Stimulated activated CD8-positive, alpha-beta memory T cell treated with anti-CD3 and anti-CD28 coated beads, Interleukin-7, amount 100 ng/mL, for 4 hours (primary cell): Measurements from ENCODE around the gene CPED1.
"Not testable (repeated sequence)": the region's sequence is repeated elsewhere in the genome, so short reads cannot be mapped to it uniquely, and the experiment has no call there.

Experiments used
- DNase-seq, 2 donors: peaks; one replicate each; pipeline ENCODE4 v3.0.0-alpha.2; 2020; ENCODE audit warnings: low read depth in 2 of 2

The CPED1 gene

DNA sequence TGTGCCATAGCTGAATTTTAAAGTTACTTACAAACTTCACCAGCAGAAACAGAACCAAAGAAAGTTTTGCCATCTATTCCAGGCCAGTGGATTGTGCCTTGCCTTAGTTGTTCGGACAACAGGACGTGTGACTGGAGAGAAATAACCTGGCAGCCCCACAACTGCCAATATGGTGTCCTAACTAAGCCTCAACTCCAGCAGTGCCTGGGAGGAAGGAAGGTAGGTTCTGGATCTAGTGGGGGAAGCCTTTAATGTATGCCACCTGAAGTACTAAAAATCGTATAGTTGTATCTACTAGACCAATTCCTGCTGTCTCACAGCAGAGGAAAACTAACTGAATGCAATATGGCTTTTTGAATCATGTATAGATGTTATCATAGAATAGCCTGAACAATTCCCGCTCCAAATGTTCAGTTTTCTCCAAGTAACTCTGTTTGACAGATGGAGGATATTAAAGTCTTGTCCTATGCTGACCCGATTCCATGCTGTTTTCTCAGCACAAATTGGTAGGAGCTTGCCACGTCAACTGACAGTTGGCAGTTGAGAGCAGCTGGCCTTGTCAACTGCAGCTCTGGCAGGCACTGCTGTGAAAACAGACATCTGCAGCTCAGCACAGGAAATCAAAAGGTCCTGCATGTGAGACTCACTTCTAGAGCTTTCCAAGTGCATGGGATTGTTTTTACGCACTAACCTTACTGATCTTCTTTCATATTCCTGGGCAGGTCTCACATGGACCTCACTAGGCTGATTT lies 255.8 kb downstream of the CPED1 start:
- no peak for DNase-seq

DNA sequence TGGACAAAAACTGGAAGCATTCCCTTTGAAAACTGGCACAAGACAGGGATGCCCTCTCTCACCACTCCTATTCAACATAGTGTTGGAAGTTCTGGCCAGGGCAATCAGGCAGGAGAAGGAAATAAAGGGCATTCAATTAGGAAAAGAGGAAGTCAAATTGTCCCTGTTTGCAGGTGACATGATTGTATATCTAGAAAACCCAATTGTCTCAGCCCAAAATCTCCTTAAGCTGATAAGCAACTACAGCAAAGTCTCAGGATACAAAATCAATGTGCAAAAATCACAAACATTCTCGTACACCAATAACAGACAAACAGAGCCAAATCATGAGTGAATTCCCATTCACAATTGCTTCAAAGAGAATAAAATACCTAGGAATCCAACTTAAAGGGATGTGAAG lies 262.9 kb downstream of the CPED1 start:
- DNase-seq = not testable (repeated sequence)

DNA sequence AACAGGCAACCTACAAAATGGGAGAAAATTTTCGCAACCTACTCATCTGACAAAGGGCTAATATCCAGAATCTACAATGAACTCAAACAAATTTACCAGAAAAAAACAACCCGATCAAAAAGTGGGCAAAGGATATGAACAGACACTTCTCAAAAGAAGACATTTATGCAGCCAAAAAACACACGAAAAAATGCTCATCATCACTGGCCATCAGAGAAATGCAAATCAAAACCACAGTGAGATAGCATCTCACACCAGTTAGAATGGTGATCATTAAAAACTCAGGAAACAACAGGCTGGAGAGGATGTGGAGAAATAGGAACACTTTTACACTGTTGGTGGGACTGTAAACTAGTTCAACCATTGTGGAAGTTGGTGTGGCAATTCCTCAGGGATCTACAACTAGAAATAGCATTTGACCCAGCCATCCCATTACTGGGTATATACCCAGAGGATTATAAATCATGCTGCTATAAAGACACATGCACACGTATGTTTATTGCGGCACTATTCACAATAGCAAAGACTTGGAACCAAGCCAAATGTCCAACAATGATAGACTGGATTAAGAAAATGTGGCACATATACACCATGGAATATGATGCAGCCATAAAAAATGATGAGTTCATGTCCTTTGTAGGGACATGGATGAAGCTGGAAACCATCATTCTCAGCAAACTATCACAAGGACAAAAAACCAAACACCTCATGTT lies 264.2 kb downstream of the CPED1 start:
- not testable (repeated sequence) for DNase-seq

DNA sequence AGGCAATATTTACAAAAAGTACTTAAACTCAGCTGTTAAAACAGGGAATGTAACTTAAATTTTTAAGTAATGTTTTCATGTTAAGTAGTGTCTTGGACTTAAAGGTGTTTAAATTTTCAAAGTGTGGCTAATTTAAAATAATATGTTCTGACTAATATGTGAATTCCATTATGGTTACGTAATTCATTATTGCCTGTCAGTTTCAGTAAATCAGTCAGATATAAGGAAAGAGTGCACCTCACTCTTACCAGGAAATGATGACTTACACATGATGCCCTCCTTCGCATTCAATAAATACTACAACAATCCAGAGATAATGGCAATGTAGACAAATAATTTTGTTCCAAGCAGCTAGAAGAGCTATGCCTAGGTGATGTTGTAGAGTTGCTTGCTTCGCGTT lies 271.3 kb downstream of the CPED1 start:
- no peak for DNase-seq

DNA sequence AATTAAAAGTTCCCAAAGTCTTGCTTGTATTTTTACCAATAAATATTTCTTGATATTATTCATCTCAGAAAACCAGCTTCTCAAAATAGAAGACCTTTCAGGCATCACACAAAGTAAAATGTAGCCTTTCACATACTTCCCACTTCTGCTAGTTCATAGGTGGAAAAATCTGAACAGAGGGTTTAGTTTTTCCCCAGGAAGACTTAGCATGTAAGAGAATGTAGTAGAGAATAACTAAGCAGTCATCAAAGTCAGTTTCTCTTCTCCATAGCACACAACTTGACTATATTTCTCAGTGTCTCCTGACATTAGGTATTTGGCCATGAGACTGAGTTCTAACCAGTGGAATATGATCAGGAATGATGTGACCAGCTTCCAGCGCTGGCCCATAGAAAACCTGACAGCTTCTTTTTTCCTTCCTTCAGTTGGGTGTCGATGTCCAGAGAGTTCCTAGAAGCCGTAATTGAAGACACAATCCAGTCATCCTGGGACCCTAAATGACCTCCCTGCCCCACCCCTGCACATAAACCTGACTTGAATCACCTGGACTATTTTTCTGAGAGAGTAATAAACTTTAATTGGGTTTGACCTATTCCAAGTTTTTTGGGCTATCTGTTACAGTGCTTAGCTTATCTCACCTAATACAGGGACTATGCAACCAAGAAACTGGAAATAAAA lies 272.8 kb downstream of the CPED1 start:
- DNase-seq = no peak

DNA sequence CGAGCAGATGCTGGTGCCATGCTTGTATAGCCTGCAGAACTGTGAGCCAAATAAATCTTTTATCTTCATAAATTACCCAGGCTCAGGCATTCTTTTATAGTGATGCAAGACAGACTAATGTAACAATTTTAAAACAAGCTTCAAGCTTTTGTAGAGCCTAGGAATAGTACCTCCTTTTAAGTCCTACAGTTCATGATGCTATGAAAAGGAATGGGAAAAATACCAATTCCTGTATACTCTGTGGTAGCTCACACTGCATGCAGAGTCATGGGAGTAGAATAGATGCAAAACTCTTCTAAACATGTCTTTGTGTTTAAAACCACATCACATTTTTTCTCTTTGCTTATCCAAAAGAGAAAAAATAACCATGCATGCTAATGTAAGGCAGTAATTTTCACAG lies 273.7 kb downstream of the CPED1 start:
- no peak for DNase-seq

DNA sequence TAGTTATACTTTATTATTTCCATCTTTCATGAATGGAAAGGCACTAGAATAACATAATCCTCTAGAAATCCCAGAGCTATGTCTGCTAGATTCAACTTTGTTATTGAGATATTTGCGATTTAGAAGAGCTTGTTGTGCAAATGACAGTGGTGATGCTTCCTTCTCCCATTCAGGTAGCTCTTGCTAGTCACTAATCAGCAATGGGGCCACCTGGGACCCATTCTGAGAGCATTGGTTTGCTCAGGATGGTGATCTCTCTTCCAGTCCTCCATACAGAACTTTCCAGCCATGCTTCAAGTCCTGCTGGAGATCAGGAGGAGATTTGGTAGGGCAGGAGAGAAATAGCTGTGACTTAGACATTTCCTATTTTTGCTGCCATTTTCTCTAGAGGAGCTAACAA lies 274.5 kb downstream of the CPED1 start:
- DNase-seq = no peak

DNA sequence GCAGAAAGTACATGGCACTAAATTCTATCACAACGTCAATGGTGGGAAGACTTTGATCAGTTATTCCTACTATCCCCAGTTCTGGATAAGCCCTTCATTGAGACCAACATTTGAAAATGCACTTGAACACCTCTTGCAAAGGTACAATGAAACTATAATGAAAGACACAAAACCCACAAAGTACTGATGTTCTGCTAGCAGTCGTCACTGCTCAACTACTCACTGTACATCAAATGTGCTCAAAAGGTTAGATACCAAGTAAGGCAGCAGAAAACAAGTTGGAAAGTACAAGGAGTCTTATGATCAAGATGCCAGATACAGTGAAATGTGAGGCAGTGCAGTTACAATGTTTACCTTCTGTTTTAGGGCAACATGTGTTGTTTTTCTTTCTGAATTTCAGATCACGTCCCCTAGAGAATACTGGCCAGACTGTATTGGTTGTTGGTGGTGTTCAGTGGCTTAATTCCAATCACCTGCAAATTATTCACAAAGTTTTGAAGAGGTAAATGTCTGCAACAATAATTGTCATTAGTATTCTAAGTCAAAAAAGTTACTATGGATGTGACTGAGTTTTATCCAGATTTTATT lies 277.9 kb downstream of the CPED1 start:
- no peak for DNase-seq

DNA sequence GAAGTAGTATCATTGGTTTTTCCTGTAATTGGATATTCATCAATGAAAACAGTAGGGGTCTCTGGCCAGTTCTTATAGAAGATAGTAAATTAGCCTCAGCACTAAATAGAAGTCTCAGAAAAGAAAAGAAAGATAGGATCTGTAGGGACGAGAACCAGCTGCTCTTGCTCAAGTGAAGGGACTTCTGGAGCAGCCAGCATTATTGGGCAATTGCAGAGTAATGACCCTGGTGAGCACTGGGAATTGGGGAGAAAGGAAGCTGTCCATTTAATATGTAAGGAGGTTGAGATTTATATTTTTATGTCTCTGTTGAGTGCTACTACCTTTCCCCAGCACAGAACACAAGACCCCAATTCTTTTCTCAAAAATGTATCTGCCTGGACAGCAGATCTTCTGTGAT lies 279.1 kb downstream of the CPED1 start:
- no peak for DNase-seq

DNA sequence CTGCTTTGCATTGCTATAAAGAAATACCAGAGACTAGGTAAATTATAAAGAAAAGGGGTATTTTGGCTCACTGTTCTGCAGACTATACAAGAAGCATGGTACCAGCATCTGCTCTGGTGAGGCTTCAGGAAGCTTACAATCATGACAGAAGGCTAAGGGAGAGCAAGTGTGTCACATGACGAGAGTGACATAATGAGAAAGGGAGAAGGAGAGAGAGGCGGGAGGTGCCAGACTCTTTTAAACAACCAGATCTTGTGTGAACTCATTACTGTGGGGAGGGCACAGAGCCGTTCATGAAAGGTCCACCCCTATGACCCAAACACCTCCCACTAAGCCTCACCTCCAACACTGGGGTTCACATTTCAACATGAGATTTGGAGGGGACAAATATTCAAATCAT lies 281.3 kb downstream of the CPED1 start:
- DNase-seq = no peak

DNA sequence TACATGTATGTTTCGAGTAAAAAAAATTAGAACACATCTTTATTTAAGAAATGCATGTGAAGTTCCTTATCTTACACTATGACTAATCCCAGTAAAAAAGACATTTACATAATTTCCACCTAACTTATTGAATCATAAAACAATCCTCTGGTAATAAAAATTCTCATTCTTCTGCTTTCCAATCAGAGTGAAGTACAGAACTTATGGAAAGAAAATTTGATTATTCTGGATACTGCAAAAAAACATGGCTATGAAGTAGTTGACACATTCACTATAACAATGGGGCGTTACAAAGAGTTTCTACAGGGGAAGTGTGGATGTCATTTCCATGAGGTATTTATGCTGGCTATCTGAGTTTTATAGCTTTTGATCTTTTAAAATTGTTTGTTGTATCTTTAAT lies 282.6 kb downstream of the CPED1 start:
- no peak for DNase-seq

DNA sequence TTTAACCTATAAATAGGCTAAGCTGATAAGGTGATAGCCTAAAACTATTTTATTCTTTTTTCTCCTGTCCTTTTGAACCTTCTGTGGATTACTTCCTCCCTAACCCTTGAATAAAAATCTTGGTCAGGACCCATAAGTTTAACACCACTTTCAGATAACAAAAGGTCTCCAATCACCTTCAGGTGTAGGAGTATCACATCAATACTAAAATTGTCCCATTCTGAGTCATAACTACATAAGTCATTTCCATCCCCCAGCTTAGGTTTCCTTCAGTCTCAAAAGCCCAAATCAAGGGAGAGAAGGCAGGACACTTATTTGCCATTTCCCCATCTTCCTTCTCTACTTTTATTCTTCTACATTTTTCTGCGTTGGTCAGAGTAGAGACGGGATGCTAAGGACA lies 283.4 kb downstream of the CPED1 start:
- no peak for DNase-seq

DNA sequence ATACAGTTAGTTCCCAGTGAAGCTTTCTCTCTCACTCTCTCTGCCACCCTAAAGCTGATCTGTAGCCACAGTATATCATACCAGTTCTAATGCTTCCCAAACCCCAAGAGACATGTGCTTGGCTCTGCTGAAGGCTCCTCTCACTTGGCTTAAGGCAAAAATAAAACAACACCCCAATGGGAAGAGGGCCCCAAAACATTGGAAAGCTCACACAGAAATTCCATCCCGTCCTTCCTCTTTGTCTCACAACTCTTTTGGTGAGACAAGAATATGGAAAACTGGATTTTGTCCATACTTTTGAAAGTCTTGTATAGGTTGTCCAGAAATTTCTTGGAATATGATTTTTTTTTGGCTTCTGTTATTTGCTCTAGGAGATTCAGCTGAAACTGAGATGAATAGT lies 284.2 kb downstream of the CPED1 start:
- DNase-seq = no peak

DNA sequence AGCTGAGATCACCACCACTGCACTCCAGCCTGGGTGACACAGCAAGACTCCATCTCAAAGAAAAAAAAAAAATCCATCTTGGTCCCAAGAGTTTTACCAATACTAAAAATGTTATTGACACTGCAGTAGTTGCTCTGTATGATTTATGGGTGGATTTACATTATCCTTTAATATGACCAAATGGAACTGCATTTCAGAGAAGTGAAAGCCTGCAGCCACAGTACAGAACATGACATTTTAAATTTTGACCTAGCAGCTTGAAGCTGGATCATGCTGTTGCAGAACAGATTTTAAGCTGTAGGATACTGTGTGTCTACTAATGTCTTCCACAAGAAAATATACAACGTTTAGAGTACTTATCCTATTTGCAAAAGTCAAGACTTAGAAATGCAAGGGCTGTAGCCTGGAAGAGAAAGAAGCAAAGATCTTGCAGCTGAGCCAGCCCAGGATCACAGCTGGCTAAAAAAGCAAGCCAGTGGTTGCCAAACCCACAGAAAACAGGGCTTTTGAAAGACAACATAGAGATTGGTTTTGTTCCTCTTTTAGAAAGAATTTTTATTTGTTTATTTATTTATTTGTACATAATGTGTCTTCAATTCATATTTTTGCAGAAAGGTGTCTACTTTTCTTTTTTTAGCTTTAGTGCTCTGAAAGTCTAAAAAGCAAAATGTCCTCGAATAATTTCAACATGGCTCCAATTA lies 285.1 kb downstream of the CPED1 start:
- DNase-seq = no peak

DNA sequence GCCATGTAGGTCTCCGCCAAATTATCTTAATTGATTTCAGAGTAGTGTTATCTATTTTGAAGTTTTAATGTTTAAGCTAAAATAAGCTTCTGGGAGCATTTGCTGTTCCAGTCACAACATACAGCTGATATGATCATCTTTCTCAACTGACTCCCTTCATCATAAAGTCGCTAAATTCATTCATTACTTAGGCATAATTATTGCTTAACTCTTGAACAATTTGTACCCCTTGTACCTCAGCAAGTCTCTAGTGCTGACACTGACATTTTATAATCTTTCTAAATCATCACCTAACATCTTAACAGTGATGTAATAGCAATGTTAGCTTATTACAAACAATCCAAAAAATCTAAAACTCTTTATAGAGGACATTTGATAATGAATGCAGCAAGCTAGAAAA lies 286.0 kb downstream of the CPED1 start:
- no peak for DNase-seq

DNA sequence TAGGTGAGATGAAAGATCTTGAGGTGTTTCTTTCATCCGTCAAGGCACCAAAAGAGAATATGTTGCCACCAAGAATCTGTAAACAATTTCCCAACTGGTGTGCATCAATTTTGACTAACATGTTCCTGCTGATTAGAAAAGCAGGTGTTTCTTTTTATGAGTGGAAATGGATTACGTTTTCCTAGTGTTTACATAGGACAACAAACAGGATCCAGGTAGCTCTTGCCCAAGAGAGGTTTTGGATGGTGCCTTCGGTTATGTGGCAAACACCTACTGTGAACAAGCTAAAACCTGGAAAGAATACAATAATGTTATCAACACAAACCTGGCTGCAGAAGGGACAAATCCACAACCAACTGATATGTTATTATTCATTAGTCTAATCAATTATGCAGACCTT lies 286.7 kb downstream of the CPED1 start:
- DNase-seq = no peak

DNA sequence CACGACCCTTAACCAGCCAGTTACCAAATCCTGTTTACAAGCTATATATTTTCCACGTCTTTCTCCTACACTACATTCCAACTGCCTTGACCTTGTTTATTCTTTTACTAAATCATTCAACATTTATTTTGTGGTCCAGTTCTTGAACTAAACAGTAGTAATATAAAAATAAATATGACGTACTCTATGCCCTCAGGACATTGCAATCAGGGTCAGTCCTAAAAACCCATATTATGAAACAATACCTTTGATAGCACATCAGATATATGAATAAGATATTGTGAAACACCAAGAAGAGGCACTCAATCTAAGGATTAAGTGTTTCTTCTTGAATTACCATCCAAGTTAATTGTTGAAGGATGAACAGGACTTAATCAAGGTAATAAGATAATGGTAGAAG lies 287.8 kb downstream of the CPED1 start:
- DNase-seq = no peak

DNA sequence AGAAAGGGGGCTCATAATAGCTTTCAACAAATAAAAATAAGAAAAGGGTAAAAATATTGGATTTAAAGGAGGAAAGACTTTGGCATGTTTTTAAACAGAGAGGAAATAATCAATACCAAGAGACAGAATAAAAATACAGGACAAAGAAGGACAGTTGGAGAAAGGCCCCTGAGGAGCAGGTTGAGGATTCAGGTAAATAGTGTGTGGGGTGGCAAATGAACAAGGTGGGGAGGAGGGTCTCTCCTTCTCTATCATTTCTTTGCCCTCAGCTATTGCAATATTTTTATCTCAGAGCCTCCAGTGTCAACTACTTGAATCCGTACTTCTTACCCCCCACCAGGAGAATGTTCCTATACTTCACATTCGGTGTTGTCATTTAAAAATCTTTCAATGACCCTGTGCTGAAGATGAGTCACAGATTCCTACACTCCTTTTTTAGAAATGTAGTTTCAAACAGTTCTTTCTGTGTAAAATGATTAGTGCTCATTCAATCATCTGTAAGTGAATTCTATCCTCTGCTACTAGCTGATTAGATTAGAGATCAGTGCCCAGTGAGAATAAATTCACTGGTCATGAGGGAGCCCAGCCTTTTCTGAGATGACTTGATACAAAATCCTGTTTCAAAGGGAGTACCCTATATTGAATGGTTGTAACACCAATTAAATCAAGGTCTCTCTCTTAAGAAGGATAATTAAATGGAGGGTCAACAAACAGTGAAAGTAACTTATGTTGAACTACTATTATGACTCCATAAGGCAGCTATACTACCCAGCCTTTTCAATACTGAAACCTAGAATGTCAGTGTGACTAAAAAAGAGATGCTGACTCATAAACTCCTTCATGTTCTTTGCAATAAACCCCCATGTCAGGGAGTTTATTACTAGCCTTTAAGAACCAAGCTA lies 289.9 kb downstream of the CPED1 start:
- DNase-seq = no peak

DNA sequence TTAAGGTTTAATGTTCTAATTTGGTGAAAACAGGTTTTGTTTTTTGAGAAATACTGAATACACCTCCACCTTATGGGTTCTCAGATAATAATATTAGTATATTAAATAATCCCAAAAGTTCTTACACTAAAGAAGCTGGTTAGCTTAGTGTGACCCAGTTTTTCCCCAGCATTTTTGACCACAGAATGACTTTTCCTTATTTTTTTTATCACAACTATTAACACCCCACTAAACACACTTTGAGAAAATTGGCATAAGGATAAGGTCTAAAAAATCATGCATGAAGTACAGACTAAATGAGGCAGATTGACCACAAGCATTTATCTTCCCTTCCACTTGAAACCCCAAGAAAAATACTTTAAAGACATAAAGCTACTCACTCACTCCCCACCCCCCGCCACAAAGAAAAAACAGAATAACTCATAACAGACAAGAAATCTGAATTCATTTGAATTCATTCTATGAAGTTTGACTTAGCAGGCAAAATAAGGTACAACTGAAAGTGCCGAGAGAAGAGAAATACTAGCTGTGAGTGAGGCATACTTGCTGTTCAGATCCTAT lies 290.6 kb downstream of the CPED1 start:
- no peak for DNase-seq

DNA sequence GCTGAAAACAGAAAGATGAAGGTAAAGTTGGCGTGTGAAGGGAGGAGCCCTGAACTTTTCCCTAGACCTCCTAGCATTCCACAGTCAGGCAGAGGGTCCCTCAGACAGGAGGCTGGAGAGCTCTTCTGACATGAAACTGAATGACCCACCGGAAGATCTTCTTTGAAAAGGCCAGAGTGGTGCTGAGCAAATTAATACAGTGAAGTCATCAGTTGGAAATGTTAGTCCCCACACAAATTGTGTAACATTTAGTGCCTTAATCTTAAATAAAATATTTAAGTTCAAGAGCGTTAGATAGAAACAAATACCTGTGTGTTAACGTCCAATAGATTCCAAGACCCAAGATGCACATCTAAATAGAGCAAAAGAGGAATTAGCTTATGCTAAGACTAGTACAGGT lies 291.3 kb downstream of the CPED1 start:
- no peak for DNase-seq

DNA sequence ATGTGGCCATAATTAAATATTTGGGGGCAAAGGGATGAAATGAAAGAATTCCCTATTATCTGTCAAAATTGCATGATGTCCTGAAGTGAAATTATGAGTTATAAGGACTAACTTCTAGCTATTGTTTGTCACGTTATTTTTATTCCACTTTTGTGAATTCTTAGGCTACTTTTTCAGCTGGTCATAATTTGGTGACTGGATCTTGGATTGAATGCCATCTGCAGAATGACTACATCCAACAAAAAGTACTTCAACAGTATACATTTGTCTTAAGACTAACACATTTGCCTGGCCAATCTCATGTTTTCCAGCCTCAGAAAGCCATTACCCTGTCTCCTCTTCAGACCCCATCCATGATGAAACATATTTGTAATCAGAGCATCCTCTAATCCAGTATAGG lies 292.1 kb downstream of the CPED1 start:
- DNase-seq = no peak
